HepG2 (cell line): Measurements from ENCODE around the gene PATZ1. TPM values are rescaled to one million over a fixed set of nuclear protein-coding genes. Genes with fewer than 3 reads are reported as not detected.

ENCODE experiments used
- ETV5 ChIP-seq: IDR thresholded peaks from 2 replicates; pipeline ENCODE4 v1.6.1; 2018; ENCODE audit warnings: missing biosample characterization, missing genetic modification reagents, inconsistent platforms, borderline replicate concordance
- GPBP1L1 ChIP-seq: sonication (generic); formaldehyde crosslinking; IDR thresholded peaks from 2 replicates; pipeline ENCODE4 v1.5.0; 2020; ENCODE audit warnings: mild to moderate bottlenecking, missing genetic modification reagents
- PATZ1 ChIP-seq: sonication (generic); formaldehyde crosslinking; IDR thresholded peaks from 2 replicates; pipeline ENCODE4 v1.4.0; 2020; ENCODE audit warnings: missing genetic modification reagents
- PHF5A ChIP-seq: IDR thresholded peaks from one replicate; pipeline ENCODE4 v1.6.1; 2018; ENCODE audit warnings: low read depth, missing genetic modification reagents; ENCODE audit not compliant: unreplicated experiment
- POLR2AphosphoS5 ChIP-seq: IDR thresholded peaks from 2 replicates; pipeline ENCODE4 v1.6.1; 2012; ENCODE audit warnings: low read depth, low read length
- POLR2G ChIP-seq: fragments of 200-400 bp; formaldehyde crosslinking; IDR thresholded peaks from 2 replicates; pipeline ENCODE4 v1.6.1; 2018; ENCODE audit warnings: mild to moderate bottlenecking, low read depth, low read length, moderate library complexity
- RFXANK ChIP-seq: IDR thresholded peaks from 2 replicates; pipeline ENCODE4 v1.6.1; 2016
- ZBTB43 ChIP-seq: sonication (generic); formaldehyde crosslinking; conservative IDR thresholded peaks from 2 replicates; pipeline ENCODE4 v1.4.0; 2020; ENCODE audit warnings: missing genetic modification reagents
- ZFP91 ChIP-seq: sonication (generic); formaldehyde crosslinking; IDR thresholded peaks from 2 replicates; pipeline ENCODE4 v1.9.0; 2022; ENCODE audit warnings: missing genetic modification reagents, mild to moderate bottlenecking, borderline replicate concordance
- ZFX ChIP-seq: sonication (generic); formaldehyde crosslinking; IDR thresholded peaks from 2 replicates; pipeline ENCODE4 v1.4.0; 2020; ENCODE audit warnings: mild to moderate bottlenecking, low read depth, missing genetic modification reagents, moderate library complexity
- ZNF230 ChIP-seq: sonication (generic); formaldehyde crosslinking; IDR thresholded peaks from 2 replicates; pipeline ENCODE4 v1.4.0; 2020; ENCODE audit warnings: mild to moderate bottlenecking, missing genetic modification reagents
- ZNF232 ChIP-seq: sonication (generic); formaldehyde crosslinking; IDR thresholded peaks from 2 replicates; pipeline ENCODE4 v1.4.0; 2020; ENCODE audit warnings: missing genetic modification reagents, borderline replicate concordance
- ZNF414 ChIP-seq: sonication (generic); formaldehyde crosslinking; IDR thresholded peaks from 2 replicates; pipeline ENCODE4 v1.5.0; 2020; ENCODE audit warnings: missing genetic modification reagents
- ZNF546 ChIP-seq: sonication (generic); formaldehyde crosslinking; conservative IDR thresholded peaks from 2 replicates; pipeline ENCODE4 v1.8.1; 2023; ENCODE audit warnings: mild to moderate bottlenecking, missing genetic modification reagents
- ZSCAN5A ChIP-seq: sonication (generic); formaldehyde crosslinking; IDR thresholded peaks from 2 replicates; pipeline ENCODE4 v1.8.0; 2022; ENCODE audit warnings: mild to moderate bottlenecking, missing genetic modification reagents, borderline replicate concordance
- polyA plus RNA-seq, 8 experiments: library from polyadenylated mRNA; depleted of rRNA in 3 of 8; stranded (reverse) in 7 of 8; unstranded in 1 of 8; fragments of >200 nt; fragmentation: Illumina TruSeq in 4 of 8; extraction: Trizol in 4 of 8; gene quantifications; 2 replicates each; pipeline versions ENCODE4 v1.2.1 to v1.2.3, GENCODE V29; 2011 to 2016; ENCODE audit warnings: low read depth in 4 of 8, missing spikeins in 1 of 8, mixed read lengths in 1 of 8; ENCODE audit not compliant: insufficient read depth in 1 of 8
- total RNA-seq, 5 experiments: library from RNA; depleted of rRNA; stranded (reverse); fragments of >200 nt; fragmentation: Illumina TruSeq; extraction: Trizol; gene quantifications; 2 replicates each; pipeline ENCODE4 v1.2.3, GENCODE V29; 2016; ENCODE audit warnings: low read depth in 1 of 5
- TF ChIP-seq, protein P1 (sequence below): sonication (generic); formaldehyde crosslinking; IDR thresholded peaks from 2 replicates; pipeline ENCODE4 v1.5.0; 2020; ENCODE audit warnings: mild to moderate bottlenecking, missing genetic modification reagents, moderate library complexity

Gene PATZ1
- total and polyA plus RNA-seq, 2 of the 13 experiments (the other 11 are each of a cell fraction or from before 2014, with no cell fraction given): 24.9 to 30.5 TPM

GRCh38 chr22:31343235-31344191, 2.6 kb downstream of the PATZ1 start (continued):
- TF ChIP-seq, protein P1, sequence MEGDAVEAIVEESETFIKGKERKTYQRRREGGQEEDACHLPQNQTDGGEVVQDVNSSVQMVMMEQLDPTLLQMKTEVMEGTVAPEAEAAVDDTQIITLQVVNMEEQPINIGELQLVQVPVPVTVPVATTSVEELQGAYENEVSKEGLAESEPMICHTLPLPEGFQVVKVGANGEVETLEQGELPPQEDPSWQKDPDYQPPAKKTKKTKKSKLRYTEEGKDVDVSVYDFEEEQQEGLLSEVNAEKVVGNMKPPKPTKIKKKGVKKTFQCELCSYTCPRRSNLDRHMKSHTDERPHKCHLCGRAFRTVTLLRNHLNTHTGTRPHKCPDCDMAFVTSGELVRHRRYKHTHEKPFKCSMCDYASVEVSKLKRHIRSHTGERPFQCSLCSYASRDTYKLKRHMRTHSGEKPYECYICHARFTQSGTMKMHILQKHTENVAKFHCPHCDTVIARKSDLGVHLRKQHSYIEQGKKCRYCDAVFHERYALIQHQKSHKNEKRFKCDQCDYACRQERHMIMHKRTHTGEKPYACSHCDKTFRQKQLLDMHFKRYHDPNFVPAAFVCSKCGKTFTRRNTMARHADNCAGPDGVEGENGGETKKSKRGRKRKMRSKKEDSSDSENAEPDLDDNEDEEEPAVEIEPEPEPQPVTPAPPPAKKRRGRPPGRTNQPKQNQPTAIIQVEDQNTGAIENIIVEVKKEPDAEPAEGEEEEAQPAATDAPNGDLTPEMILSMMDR (CRISPR knock-in tag): 0 out of 2 replicates have a peak, but pooled peaks have one; percentile 13
- TF ChIP-seq ZNF546 (no peak), ZNF414 (CRISPR knock-in tag) (no peak), POLR2G (0 out of 2 replicates have a peak, but pooled peaks have one; percentile 33), ETV5 (CRISPR knock-in tag) (peak; percentile 49; the same call in 1 of the 2 replicates), ZFP91 (CRISPR knock-in tag) (no peak), ZNF230 (no peak), ZBTB43 (CRISPR knock-in tag) (no peak), PATZ1 (CRISPR knock-in tag) (peak; percentile 86), ZFX (CRISPR knock-in tag) (peak; percentile 2; the same call in 1 of the 2 replicates), ZNF232 (CRISPR knock-in tag) (peak; percentile 36; the same call in 1 of the 2 replicates), POLR2AphosphoS5 (0 out of 2 replicates have a peak, but pooled peaks have one; percentile 17), GPBP1L1 (no peak), RFXANK (no peak), ZSCAN5A (CRISPR knock-in tag) (no peak), PHF5A (no peak)
